Fibroblast of villous mesenchyme (primary cell): ENCODE measurements around the gene GOLGA6B. TPM values are rescaled to one million over a fixed set of nuclear protein-coding genes. Genes with fewer than 3 reads are reported as not detected.

Source experiments
- small RNA-seq: library from RNA; depleted of rRNA; stranded (forward); fragments of <200 nt; gene quantifications from one replicate; pipeline ENCODE3, GENCODE V24; 2012
- total RNA-seq: library from RNA; depleted of rRNA; stranded (reverse); fragments of >200 nt; gene quantifications from 2 replicates; pipeline ENCODE4 v1.2.3, GENCODE V29; 2012

GOLGA6B gene
- total RNA-seq, 1 donor: not detected

Small RNA genes within 50 kb of the gene (small RNA-seq; reads per million reads assigned to genes)
- not detected for gene RN7SL853P

Other genes with a start within 250 kb of the GOLGA6B start
- 21.3 and 37.6 TPM in 2 replicates for gene ARIH1, start 180.4 kb upstream of the GOLGA6B start, total RNA-seq
- 0.32 and 0.43 TPM in 2 replicates for gene HIGD2B, start 31.5 kb downstream of the GOLGA6B start, total RNA-seq
- gene BBS4, start 31.5 kb downstream of the GOLGA6B start, total RNA-seq: 19.4 and 22.9 TPM in 2 replicates
- 51.5 and 74.7 TPM in 2 replicates for gene ADPGK, start 129.1 kb downstream of the GOLGA6B start, total RNA-seq